K562 (cell line): Measurements from ENCODE around the gene COBLL1. TPM values are rescaled to one million over a fixed set of nuclear protein-coding genes. Genes with fewer than 3 reads are reported as not detected.

ENCODE experiments used
- ATAC-seq: fragments of 200-7000 bp; cut with Tn5 transposase; 3 replicates; pipeline ENCODE4 v1.9.1; 2020; ENCODE audit warnings: moderate library complexity
- BruUV-seq: library from RNA; stranded (reverse); fragments of 400-500 nt; replicated peaks from 2 replicates; lab custom pipeline; 2021; lab: Mats Ljungman, UMichigan
- CTCF ChIA-PET: fragments of 300-600 bp; formaldehyde crosslinking; extraction: SDS; loops from one replicate; lab custom pipeline; 2021; ENCODE audit warnings: low intra/inter-chr PET ratio; lab: Yijun Ruan, JAX
- POLR2A ChIA-PET: fragments of 300-600, 350-650 bp; sonication (Branson Sonifier 250); formaldehyde crosslinking; extraction: SDS; loops from one replicate; lab custom pipeline; 2021; ENCODE audit warnings: antibody characterized with exemption, inconsistent platforms; lab: Yijun Ruan, JAX
- DNase-seq, 4 experiments: peaks; one replicate each; pipeline versions ENCODE4 v3.0.0 to v3.0.0-alpha.2; 2011 to 2018; ENCODE audit warnings: low spot score in 3 of 4, mixed read lengths in 3 of 4; ENCODE audit errors: extremely low read depth in 1 of 4
- FAIRE-seq: peaks from 2 replicates; lab custom pipeline; 2011; peaks lifted over from hg19 to GRCh38; lab: Jason Lieb, UNC
- H2AFZ ChIP-seq: 2 replicates; pipeline ENCODE4 v1.6.0; 2011; ENCODE audit warnings: low read depth, low read length, control low read depth, inconsistent platforms
- H3K27ac ChIP-seq: fragments of 200-600 bp; 3 replicates; pipeline ENCODE4 v1.8.0; 2011; ENCODE audit warnings: low read depth, mild to moderate bottlenecking, control low read depth, inconsistent platforms, low read length, moderate library complexity, mixed read lengths; ENCODE audit errors: extremely low read depth
- H3K27me3 ChIP-seq, 2 experiments: fragments of 300-600 bp in 1 of 2; 2 replicates in 1 of 2; 3 replicates in 1 of 2; pipeline versions ENCODE4 v1.6.0 to v1.8.0; 2011; ENCODE audit warnings: inconsistent platforms in 2 of 2, low read length in 2 of 2, mild to moderate bottlenecking in 1 of 2, mixed read lengths in 1 of 2, moderate library complexity in 1 of 2; ENCODE audit not compliant: control insufficient read depth in 2 of 2, insufficient read depth in 2 of 2
- H3K36me3 ChIP-seq: fragments of 300-600 bp; 3 replicates; pipeline ENCODE4 v1.8.0; 2011; ENCODE audit warnings: mild to moderate bottlenecking, low read length, inconsistent platforms; ENCODE audit not compliant: control insufficient read depth, insufficient read depth
- H3K4me1 ChIP-seq, 2 experiments: fragments of 200-600 bp in 1 of 2; replicated peaks in 1 of 2; 2 replicates in 1 of 2; 3 replicates in 1 of 2; pipeline versions ENCODE4 v1.5.1 to v1.8.0; 2011; ENCODE audit warnings: inconsistent platforms in 2 of 2, low read length in 2 of 2, mild to moderate bottlenecking in 1 of 2, mixed read lengths in 1 of 2, moderate library complexity in 1 of 2; ENCODE audit not compliant: control insufficient read depth in 2 of 2, insufficient read depth in 2 of 2
- H3K4me2 ChIP-seq: 2 replicates; pipeline ENCODE4 v1.6.1; 2011; ENCODE audit warnings: low read length, control low read depth, inconsistent platforms, mixed read lengths; ENCODE audit not compliant: insufficient read depth
- H3K4me3 ChIP-seq: fragments of 200-600 bp; sonication (generic), shearing (Covaris generic); 2 replicates; pipeline ENCODE4 v1.5.1; 2016; ENCODE audit warnings: control low read depth, inconsistent platforms
- H3K79me2 ChIP-seq: fragments of 200-600 bp; 3 replicates; pipeline ENCODE4 v1.8.0; 2011; ENCODE audit warnings: low read length, inconsistent platforms; ENCODE audit not compliant: control insufficient read depth, insufficient read depth
- H3K9ac ChIP-seq, 2 experiments: 2 replicates each; pipeline versions ENCODE4 v1.6.0 to v1.6.1; 2011; ENCODE audit warnings: low read depth in 2 of 2, low read length in 2 of 2, control low read depth in 1 of 2, inconsistent platforms in 1 of 2, mild to moderate bottlenecking in 1 of 2, mixed read lengths in 1 of 2; ENCODE audit not compliant: insufficient read depth in 1 of 2
- H3K9me1 ChIP-seq: one replicate; pipeline ENCODE4 v1.6.0; 2011; ENCODE audit warnings: inconsistent platforms, mild to moderate bottlenecking, low read length, moderate library complexity; ENCODE audit not compliant: control insufficient read depth, insufficient read depth
- H3K9me3 ChIP-seq: replicated peaks from 2 replicates; pipeline ENCODE4 v1.5.1; 2011; ENCODE audit warnings: low read depth, low read length, inconsistent platforms; ENCODE audit not compliant: control insufficient read depth, insufficient read depth
- H4K20me1 ChIP-seq: replicated peaks from 2 replicates; pipeline ENCODE4 v1.6.1; 2011; ENCODE audit warnings: low read length, inconsistent platforms, mixed read lengths; ENCODE audit not compliant: control insufficient read depth, insufficient read depth
- BRD9 ChIP-seq: fragments of 450-650 bp; IDR thresholded peaks from 2 replicates; pipeline ENCODE4 v1.6.1; 2018; ENCODE audit warnings: low read depth; ENCODE audit not compliant: partially characterized antibody
- ESRRB ChIP-seq: fragments of 250-450 bp; sonication (Bioruptor Pico); IDR thresholded peaks from 2 replicates; pipeline ENCODE4 v1.5.0; 2020; ENCODE audit warnings: mild to moderate bottlenecking, moderate library complexity, borderline replicate concordance
- GABPA ChIP-seq: fragments of 200-800 bp; sonication (Bioruptor generic); conservative IDR thresholded peaks from 2 replicates; pipeline ENCODE4 v1.6.1; 2016; ENCODE audit warnings: low read depth, missing genetic modification characterization, missing compliant biosample characterization
- HDAC3 ChIP-seq: fragments of 450-650 bp; IDR thresholded peaks from 2 replicates; pipeline ENCODE4 v1.6.1; 2018; ENCODE audit warnings: borderline replicate concordance, mild to moderate bottlenecking, moderate library complexity; ENCODE audit not compliant: partially characterized antibody
- PURB ChIP-seq: sonication (generic); formaldehyde crosslinking; IDR thresholded peaks from 2 replicates; pipeline ENCODE4 v1.9.0; 2021; ENCODE audit warnings: low read depth, mild to moderate bottlenecking, missing genetic modification reagents
- ZNF165 ChIP-seq: fragments of 250-450 bp; sonication (Bioruptor Pico); IDR thresholded peaks from 2 replicates; pipeline ENCODE4 v1.4.0; 2020; ENCODE audit warnings: borderline replicate concordance
- WGBS: fragments of 100-300 bp; shearing (Covaris generic); methylation state at CpG from one replicate; pipeline ENCODE4 v1.1.6; 2016; ENCODE audit warnings: low coverage, mixed read lengths; ENCODE audit not compliant: insufficient coverage; ENCODE audit errors: missing lambda C conversion rate; 5-methylcytosine and 5-hydroxymethylcytosine counted together
- in situ Hi-C: fragments of 300-500 bp; cut with MboI; formaldehyde crosslinking; loops from 4 replicates; pipeline ENCODE4 v1.15.0; 2018; ENCODE audit warnings: inconsistent platforms, mixed read lengths
- intact Hi-C: fragments of 100-400 bp; cut with micrococcal nuclease; formaldehyde crosslinking; loops from 2 replicates; pipeline ENCODE4 v1.14.2; 2022
- polyA plus RNA-seq, 8 experiments: library from polyadenylated mRNA; depleted of rRNA in 4 of 8; stranded (reverse) in 5 of 8; unstranded in 3 of 8; fragments of >200 nt; fragmentation: Nextera tagmentation in 2 of 8; fragmentation: Illumina TruSeq in 1 of 8; extraction: Ambion mirVana in 2 of 8; extraction: Trizol in 1 of 8; gene quantifications; 2 replicates each; pipeline versions ENCODE4 v1.2.1 to v1.2.3, GENCODE V29; 2011 to 2014; ENCODE audit warnings: inconsistent platforms in 1 of 8, missing spikeins in 1 of 8
- total RNA-seq, 7 experiments: library from RNA; depleted of rRNA in 6 of 7; stranded (reverse); fragments of >200 nt in 6 of 7; fragmentation: Illumina TruSeq in 2 of 7; extraction: Trizol in 2 of 7; gene quantifications; 2 replicates each; pipeline versions ENCODE4 v1.2.1 to v1.2.3, GENCODE V29; 2011 to 2021; ENCODE audit warnings: low replicate concordance in 1 of 7
- TF ChIP-seq, protein P1 (sequence below), 2 experiments: fragments of 450-650 bp in 1 of 2; sonication (generic) in 1 of 2; formaldehyde crosslinking in 1 of 2; IDR thresholded peaks; 2 replicates each; pipeline versions ENCODE4 v1.7.1 to v1.9.0; 2016 to 2022; ENCODE audit warnings: inconsistent platforms in 1 of 2, mild to moderate bottlenecking in 1 of 2, missing genetic modification reagents in 1 of 2
- TF ChIP-seq, protein P2 (sequence below): sonication (generic); formaldehyde crosslinking; IDR thresholded peaks from 2 replicates; pipeline ENCODE4 v1.8.0; 2022; ENCODE audit warnings: missing genetic modification reagents, mild to moderate bottlenecking, borderline replicate concordance
- TF ChIP-seq, protein P3 (sequence below): IDR thresholded peaks from 3 replicates; pipeline ENCODE4 v1.6.1; 2011; ENCODE audit warnings: borderline replicate concordance, mild to moderate bottlenecking, moderate library complexity; ENCODE audit not compliant: insufficient read length; ENCODE audit errors: extremely low read depth

Gene COBLL1
- total and polyA plus RNA-seq, 9 of the 15 experiments (the other 6 are each of a cell fraction or from before 2014, with no cell fraction given) = 0.07 to 1.6 (median 0.71) TPM

DNA sequence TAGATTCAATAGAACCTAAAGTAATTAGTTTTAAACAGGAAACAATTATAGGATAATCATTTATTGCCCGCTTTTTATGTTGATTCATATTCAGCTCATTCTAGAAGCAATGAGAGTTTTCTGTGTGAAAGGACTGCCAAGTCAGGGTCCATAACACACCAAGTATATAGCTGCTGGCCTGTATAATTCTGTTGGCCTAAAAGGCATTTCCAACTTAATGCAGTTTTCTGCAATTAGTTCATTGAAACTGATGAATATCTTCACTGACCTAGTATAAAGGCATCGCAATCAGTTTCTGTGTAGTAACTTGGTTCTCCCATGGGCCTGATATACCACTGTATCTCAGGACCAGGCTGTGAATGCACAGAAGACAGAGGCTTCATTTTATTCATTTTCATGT lies 151.3 kb downstream of the COBLL1 start:
- no peaks in the 10 kb centered on the region for H4K20me1 ChIP-seq
- H3K4me1 ChIP-seq = no peaks in the 10 kb centered on the region
- in situ Hi-C loops = no loop called here
- H3K79me2 ChIP-seq = no peaks in the 10 kb centered on the region
- H3K27ac ChIP-seq = no peak overlapping the region
- ChIA-PET CTCF (no interaction called here), POLR2A (no interaction called here)
- DNase-seq = no peak
- H2AFZ ChIP-seq = no peak overlapping the region
- no peak overlapping the region for H3K4me2 ChIP-seq
- no peak overlapping the region for H3K4me3 ChIP-seq
- H3K27me3 ChIP-seq = no peaks in the 10 kb centered on the region
- no peaks in the 10 kb centered on the region for H3K9me3 ChIP-seq
- WGBS = 4% methylated on average over 2 of the region's 2 CpGs
- no TSS peak for BruUV-seq
- H3K36me3 ChIP-seq = no peaks in the 10 kb centered on the region
- no peak for FAIRE-seq
- H3K9me1 ChIP-seq = no peaks in the 10 kb centered on the region
- intact Hi-C loops = no loop called here
- ATAC-seq = no peak
- H3K9ac ChIP-seq = no peak overlapping the region
- TF ChIP-seq BRD9 (no peak), GABPA (tag) (no peak), ESRRB (CRISPR knock-in tag) (no peak), ZNF165 (CRISPR knock-in tag) (no peak), PURB (CRISPR knock-in tag) (no peak), HDAC3 (no peak)
- TF ChIP-seq, protein P1, sequence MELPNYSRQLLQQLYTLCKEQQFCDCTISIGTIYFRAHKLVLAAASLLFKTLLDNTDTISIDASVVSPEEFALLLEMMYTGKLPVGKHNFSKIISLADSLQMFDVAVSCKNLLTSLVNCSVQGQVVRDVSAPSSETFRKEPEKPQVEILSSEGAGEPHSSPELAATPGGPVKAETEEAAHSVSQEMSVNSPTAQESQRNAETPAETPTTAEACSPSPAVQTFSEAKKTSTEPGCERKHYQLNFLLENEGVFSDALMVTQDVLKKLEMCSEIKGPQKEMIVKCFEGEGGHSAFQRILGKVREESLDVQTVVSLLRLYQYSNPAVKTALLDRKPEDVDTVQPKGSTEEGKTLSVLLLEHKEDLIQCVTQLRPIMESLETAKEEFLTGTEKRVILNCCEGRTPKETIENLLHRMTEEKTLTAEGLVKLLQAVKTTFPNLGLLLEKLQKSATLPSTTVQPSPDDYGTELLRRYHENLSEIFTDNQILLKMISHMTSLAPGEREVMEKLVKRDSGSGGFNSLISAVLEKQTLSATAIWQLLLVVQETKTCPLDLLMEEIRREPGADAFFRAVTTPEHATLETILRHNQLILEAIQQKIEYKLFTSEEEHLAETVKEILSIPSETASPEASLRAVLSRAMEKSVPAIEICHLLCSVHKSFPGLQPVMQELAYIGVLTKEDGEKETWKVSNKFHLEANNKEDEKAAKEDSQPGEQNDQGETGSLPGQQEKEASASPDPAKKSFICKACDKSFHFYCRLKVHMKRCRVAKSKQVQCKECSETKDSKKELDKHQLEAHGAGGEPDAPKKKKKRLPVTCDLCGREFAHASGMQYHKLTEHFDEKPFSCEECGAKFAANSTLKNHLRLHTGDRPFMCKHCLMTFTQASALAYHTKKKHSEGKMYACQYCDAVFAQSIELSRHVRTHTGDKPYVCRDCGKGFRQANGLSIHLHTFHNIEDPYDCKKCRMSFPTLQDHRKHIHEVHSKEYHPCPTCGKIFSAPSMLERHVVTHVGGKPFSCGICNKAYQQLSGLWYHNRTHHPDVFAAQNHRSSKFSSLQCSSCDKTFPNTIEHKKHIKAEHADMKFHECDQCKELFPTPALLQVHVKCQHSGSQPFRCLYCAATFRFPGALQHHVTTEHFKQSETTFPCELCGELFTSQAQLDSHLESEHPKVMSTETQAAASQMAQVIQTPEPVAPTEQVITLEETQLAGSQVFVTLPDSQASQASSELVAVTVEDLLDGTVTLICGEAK (IDR thresholded peaks at IDR 0.05) = no peak
- TF ChIP-seq, protein P1 (CRISPR knock-in tag; IDR thresholded peaks at IDR 0.05) = no peak
- TF ChIP-seq, protein P2, sequence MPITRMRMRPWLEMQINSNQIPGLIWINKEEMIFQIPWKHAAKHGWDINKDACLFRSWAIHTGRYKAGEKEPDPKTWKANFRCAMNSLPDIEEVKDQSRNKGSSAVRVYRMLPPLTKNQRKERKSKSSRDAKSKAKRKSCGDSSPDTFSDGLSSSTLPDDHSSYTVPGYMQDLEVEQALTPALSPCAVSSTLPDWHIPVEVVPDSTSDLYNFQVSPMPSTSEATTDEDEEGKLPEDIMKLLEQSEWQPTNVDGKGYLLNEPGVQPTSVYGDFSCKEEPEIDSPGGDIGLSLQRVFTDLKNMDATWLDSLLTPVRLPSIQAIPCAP (CRISPR knock-in tag) = no peak
- TF ChIP-seq, protein P3, sequence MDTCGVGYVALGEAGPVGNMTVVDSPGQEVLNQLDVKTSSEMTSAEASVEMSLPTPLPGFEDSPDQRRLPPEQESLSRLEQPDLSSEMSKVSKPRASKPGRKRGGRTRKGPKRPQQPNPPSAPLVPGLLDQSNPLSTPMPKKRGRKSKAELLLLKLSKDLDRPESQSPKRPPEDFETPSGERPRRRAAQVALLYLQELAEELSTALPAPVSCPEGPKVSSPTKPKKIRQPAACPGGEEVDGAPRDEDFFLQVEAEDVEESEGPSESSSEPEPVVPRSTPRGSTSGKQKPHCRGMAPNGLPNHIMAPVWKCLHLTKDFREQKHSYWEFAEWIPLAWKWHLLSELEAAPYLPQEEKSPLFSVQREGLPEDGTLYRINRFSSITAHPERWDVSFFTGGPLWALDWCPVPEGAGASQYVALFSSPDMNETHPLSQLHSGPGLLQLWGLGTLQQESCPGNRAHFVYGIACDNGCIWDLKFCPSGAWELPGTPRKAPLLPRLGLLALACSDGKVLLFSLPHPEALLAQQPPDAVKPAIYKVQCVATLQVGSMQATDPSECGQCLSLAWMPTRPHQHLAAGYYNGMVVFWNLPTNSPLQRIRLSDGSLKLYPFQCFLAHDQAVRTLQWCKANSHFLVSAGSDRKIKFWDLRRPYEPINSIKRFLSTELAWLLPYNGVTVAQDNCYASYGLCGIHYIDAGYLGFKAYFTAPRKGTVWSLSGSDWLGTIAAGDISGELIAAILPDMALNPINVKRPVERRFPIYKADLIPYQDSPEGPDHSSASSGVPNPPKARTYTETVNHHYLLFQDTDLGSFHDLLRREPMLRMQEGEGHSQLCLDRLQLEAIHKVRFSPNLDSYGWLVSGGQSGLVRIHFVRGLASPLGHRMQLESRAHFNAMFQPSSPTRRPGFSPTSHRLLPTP = no peak
